Upper lobe of left lung (tissue), 6 donors: ENCODE measurements around the gene DQX1. TPM values are rescaled to one million over a fixed set of nuclear protein-coding genes. Genes with fewer than 3 reads are reported as not detected.

ENCODE experiments used
- ATAC-seq, 2 donors: fragments of 200-7000 bp; cut with Tn5 transposase; one replicate each; pipeline ENCODE4 v1.9.1; 2022; ENCODE audit warnings: mild to moderate bottlenecking in 2 of 2, moderate library complexity in 2 of 2; ENCODE audit not compliant: low FRiP score in 2 of 2
- DNase-seq, 2 donors: peaks; one replicate each; pipeline ENCODE4 v3.0.0-alpha.2; 2019 to 2020
- H3K27ac ChIP-seq, 4 donors: fragments of 200-600 bp; sonication (generic); one replicate each; pipeline ENCODE4 v1.5.1; 2016 to 2019
- H3K27me3 ChIP-seq, 4 donors: fragments of 200-600 bp; sonication (generic); one replicate each; pipeline ENCODE4 v1.5.1; 2017 to 2019
- H3K36me3 ChIP-seq, 4 donors: fragments of 200-600 bp; sonication (generic); one replicate each; pipeline ENCODE4 v1.5.1; 2016 to 2019
- H3K4me1 ChIP-seq, 4 donors: fragments of 200-600 bp; sonication (generic); one replicate each; pipeline ENCODE4 v1.5.1; 2018 to 2019
- H3K4me3 ChIP-seq, 4 donors: fragments of 200-600 bp; sonication (generic); one replicate each; pipeline ENCODE4 v1.5.1; 2017 to 2019; ENCODE audit warnings: mild to moderate bottlenecking in 2 of 4, moderate library complexity in 1 of 4
- H3K9me3 ChIP-seq, 4 donors: fragments of 200-600 bp; sonication (generic); one replicate each; pipeline ENCODE4 v1.5.1; 2018 to 2019
- EP300 ChIP-seq, 4 donors: sonication (generic); formaldehyde crosslinking; IDR thresholded peaks; one replicate each; pipeline ENCODE4 v1.5.1; 2017; ENCODE audit warnings: antibody characterized with exemption in 4 of 4, control low read depth in 2 of 4
- POLR2A ChIP-seq, 4 donors: fragments of 450-650 bp; IDR thresholded peaks; one replicate each; pipeline ENCODE4 v1.5.1; 2016 to 2017; ENCODE audit warnings: antibody characterized with exemption in 4 of 4, mild to moderate bottlenecking in 2 of 4
- POLR2AphosphoS5 ChIP-seq, 2 donors: sonication (generic); formaldehyde crosslinking; IDR thresholded peaks; one replicate each; pipeline ENCODE4 v1.5.1; 2017; ENCODE audit warnings: antibody characterized with exemption in 2 of 2
- WGBS, 2 donors: methylation state at CpG; one replicate each; pipeline ENCODE4 v1.1.5; 2017 to 2018; 5-methylcytosine and 5-hydroxymethylcytosine counted together
- total RNA-seq, 6 donors: library from RNA; depleted of rRNA in 4 of 6; stranded (reverse); fragments of >200 nt in 4 of 6; gene quantifications; one replicate each; pipeline versions ENCODE4 v1.1.0 to v1.2.1, GENCODE V29; 2016 to 2021
- TF ChIP-seq, protein P1 (sequence below), 6 experiments: fragments of 450-650 bp in 4 of 6; fragments of 200-600 bp in 2 of 6; sonication (generic) in 2 of 6; IDR thresholded peaks; one replicate each; pipeline ENCODE4 v1.5.1; 2016 to 2019; ENCODE audit warnings: antibody characterized with exemption in 6 of 6
- donor health status: DM: no; HTN: no; CAD: no; lungs with moderate emphysema.
- donor health status: DM: no; HTN: yes; CAD: no; lungs with severe emphysema.

The DQX1 gene
- total RNA-seq, 6 donors from 2014 or later = 0.26 to 0.37 (median 0.33) TPM; not detected in 3

DNA sequence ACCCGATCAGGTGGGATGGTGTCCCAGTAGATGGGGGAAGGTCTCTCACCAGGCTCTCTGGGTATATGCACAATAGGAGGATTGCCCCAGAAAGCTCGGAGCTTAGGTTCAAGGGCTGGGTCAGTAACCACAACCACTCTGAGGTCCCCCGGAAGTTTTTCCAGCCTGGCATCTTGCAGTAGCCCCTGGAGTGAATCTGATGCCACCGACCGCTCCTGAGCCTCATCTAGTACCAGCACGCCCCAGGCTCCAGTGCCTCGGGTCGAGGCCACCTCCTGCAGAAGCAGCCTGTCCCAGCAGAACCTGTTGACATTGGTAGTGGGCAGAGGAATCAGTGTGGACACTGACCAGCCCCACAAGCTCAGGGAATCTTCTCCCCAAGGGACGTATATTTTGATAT, 2.0 kb downstream of the DQX1 start:
- Histone ChIP-seq H3K27me3 (no peaks in the 10 kb centered on the region), H3K27ac (no peak overlapping the region), H3K4me3 (no peak overlapping the region), H3K4me1 (peaks cover 10 to 16% (median 13%) of the 10 kb centered on the region in 4 donors), H3K36me3 (peaks cover 16 to 28% (median 24%) of the 10 kb centered on the region in 4 donors), H3K9me3 (no peaks in the 10 kb centered on the region)
- ATAC-seq = no peak
- DNase-seq = no peak
- WGBS, 2 donors = 81 to 91% methylated on average over 6 to 9 of the region's 9 CpGs
- TF ChIP-seq POLR2AphosphoS5 (IDR thresholded peaks at IDR 0.05) (no peak), EP300 (IDR thresholded peaks at IDR 0.05) (no peak), POLR2A (IDR thresholded peaks at IDR 0.05) (no peak)
- TF ChIP-seq, protein P1, sequence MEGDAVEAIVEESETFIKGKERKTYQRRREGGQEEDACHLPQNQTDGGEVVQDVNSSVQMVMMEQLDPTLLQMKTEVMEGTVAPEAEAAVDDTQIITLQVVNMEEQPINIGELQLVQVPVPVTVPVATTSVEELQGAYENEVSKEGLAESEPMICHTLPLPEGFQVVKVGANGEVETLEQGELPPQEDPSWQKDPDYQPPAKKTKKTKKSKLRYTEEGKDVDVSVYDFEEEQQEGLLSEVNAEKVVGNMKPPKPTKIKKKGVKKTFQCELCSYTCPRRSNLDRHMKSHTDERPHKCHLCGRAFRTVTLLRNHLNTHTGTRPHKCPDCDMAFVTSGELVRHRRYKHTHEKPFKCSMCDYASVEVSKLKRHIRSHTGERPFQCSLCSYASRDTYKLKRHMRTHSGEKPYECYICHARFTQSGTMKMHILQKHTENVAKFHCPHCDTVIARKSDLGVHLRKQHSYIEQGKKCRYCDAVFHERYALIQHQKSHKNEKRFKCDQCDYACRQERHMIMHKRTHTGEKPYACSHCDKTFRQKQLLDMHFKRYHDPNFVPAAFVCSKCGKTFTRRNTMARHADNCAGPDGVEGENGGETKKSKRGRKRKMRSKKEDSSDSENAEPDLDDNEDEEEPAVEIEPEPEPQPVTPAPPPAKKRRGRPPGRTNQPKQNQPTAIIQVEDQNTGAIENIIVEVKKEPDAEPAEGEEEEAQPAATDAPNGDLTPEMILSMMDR (IDR thresholded peaks at IDR 0.05) = no peak

DNA sequence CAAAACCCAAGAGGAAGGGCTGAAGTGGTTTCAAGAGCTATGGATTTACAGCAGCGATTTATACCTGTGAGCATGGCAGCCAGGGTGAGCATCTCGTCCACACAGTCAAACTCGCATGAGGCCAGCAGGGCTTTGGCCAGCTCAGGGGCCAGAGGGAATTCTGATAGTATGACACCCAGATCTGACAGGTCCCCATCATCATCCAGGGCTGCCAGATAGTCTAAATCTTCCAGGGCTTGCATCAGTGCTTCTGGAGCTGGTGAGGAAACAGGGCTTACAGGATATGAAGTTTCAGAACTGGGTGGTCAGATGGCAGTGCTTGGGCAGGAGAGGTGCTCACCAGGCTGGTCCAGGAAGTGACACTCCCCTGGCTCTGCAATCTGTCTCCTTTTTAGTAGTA, 3.5 kb downstream of the DQX1 start:
- no peaks in the 10 kb centered on the region for H3K27me3 ChIP-seq
- no peaks in the 10 kb centered on the region for H3K9me3 ChIP-seq
- no peak overlapping the region for H3K4me3 ChIP-seq
- ATAC-seq (no peak), DNase-seq (no peak)
- peaks cover 0 to 2% (median under 1%) of the 10 kb centered on the region in 4 donors for H3K4me1 ChIP-seq
- TF ChIP-seq, protein P1 (IDR thresholded peaks at IDR 0.05) = no peak
- TF ChIP-seq POLR2AphosphoS5 (IDR thresholded peaks at IDR 0.05) (no peak), POLR2A (IDR thresholded peaks at IDR 0.05) (no peak), EP300 (IDR thresholded peaks at IDR 0.05) (no peak)
- 67 to 79% methylated on average over 3 of the region's 3 CpGs for WGBS, 2 donors
- H3K27ac ChIP-seq = no peak overlapping the region
- H3K36me3 ChIP-seq = peaks cover 15 to 21% (median 19%) of the 10 kb centered on the region in 4 donors

DNA sequence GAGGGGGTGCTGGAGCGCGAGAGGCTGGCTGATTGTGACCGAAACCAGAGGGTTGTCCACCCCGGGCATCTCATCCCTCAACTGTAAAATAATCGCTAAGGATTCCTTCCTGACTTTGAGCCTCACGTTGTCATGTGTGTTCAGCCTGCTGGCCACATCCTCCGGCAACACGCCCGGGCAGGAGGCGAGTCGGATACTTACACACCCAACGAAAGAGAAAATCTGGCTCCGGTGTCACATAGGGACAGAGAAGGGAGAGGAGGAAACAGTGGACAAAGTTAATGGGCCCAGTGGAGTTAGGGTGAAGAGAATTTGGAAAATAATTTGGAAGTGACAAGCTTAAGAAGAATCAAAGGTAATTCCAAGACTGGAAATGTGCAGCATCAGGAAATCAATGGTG, 9.4 kb downstream of the DQX1 start:
- Histone ChIP-seq H3K27me3 (peaks cover 6 to 56% (median 44%) of the 10 kb centered on the region in 4 donors), H3K36me3 (no peaks in the 10 kb centered on the region), H3K4me1 (peaks cover 25 to 31% (median 29%) of the 10 kb centered on the region in 4 donors), H3K9me3 (no peaks in the 10 kb centered on the region), H3K27ac (no peak overlapping the region), H3K4me3 (peak overlapping the region in 2 of 4 donors; percentile 47 to 49)
- DNase-seq (no peak), ATAC-seq (no peak)
- TF ChIP-seq POLR2A (IDR thresholded peaks at IDR 0.05) (no peak), EP300 (IDR thresholded peaks at IDR 0.05) (no peak), POLR2AphosphoS5 (IDR thresholded peaks at IDR 0.05) (no peak)
- TF ChIP-seq, protein P1 (IDR thresholded peaks at IDR 0.05) = no peak
- WGBS, 2 donors = 70% methylated on average over 13 of the region's 13 CpGs

GRCh38 chr2:74515981-74516633, 9.9 kb downstream of the DQX1 start:
- 6% methylated on average over 17 to 35 of the region's 72 CpGs for WGBS, 2 donors
- H3K27me3 ChIP-seq = peaks cover 6 to 60% (median 44%) of the 10 kb centered on the region in 4 donors
- H3K27ac ChIP-seq = no peak overlapping the region
- TF ChIP-seq EP300 (IDR thresholded peaks at IDR 0.05) = no peak
- TF ChIP-seq, protein P1 (IDR thresholded peaks at IDR 0.05) = no peak
- DNase-seq (peak; percentile 58 to 92), ATAC-seq (peak; percentile 53 to 84)
- H3K36me3 ChIP-seq = no peaks in the 10 kb centered on the region
- no peaks in the 10 kb centered on the region for H3K9me3 ChIP-seq
- peak overlapping the region in 3 of 4 donors; percentile 36 to 49 (median 47) for H3K4me3 ChIP-seq
- peaks cover 25 to 31% (median 29%) of the 10 kb centered on the region in 4 donors for H3K4me1 ChIP-seq
